Parathyroid adenoma (tissue), 2 donors: ENCODE measurements around the gene TOB1.

ENCODE experiments used
- H2AFZ ChIP-seq: fragments of 300-600 bp; sonication (generic); one replicate; pipeline ENCODE4 v1.7.0; 2017; ENCODE audit warnings: antibody characterized with exemption, mild to moderate bottlenecking
- H3K27ac ChIP-seq: fragments of 300-600 bp; sonication (generic); one replicate; pipeline ENCODE4 v1.7.0; 2017
- H3K27me3 ChIP-seq: fragments of 300-600 bp; sonication (generic); one replicate; pipeline ENCODE4 v1.7.0; 2017; ENCODE audit warnings: low read length; ENCODE audit not compliant: control insufficient read depth, insufficient read depth
- H3K36me3 ChIP-seq: fragments of 300-600 bp; sonication (generic); one replicate; pipeline ENCODE4 v1.7.0; 2017; ENCODE audit warnings: low read length; ENCODE audit not compliant: control insufficient read depth, insufficient read depth
- H3K4me1 ChIP-seq: fragments of 300-600 bp; sonication (generic); one replicate; pipeline ENCODE4 v1.7.0; 2017; ENCODE audit warnings: control low read depth
- H3K4me2 ChIP-seq: fragments of 300-600 bp; sonication (generic); one replicate; pipeline ENCODE4 v1.7.0; 2017; ENCODE audit warnings: low read length
- H3K4me3 ChIP-seq: fragments of 300-600 bp; sonication (generic); one replicate; pipeline ENCODE4 v1.7.0; 2017; ENCODE audit warnings: low read depth, low read length
- H3K79me2 ChIP-seq: fragments of 300-600 bp; sonication (generic); one replicate; pipeline ENCODE4 v1.7.0; 2017; ENCODE audit warnings: control low read depth
- H3K9ac ChIP-seq: fragments of 300-600 bp; sonication (generic); one replicate; pipeline ENCODE4 v1.7.0; 2017; ENCODE audit warnings: mild to moderate bottlenecking
- H3K9me3 ChIP-seq: fragments of 300-600 bp; sonication (generic); one replicate; pipeline ENCODE4 v1.7.0; 2017; ENCODE audit warnings: low read length; ENCODE audit not compliant: control insufficient read depth
- CTCF ChIP-seq: fragments of 300-600 bp; sonication (generic); IDR thresholded peaks from one replicate; pipeline ENCODE4 v1.7.0; 2017; ENCODE audit warnings: antibody characterized with exemption, mild to moderate bottlenecking
- donor health status: primary hyperparathyroidism.

TOB1 gene

GRCh38 chr17:50824429-50824828 is 41.7 kb downstream of the TOB1 start:
- TF ChIP-seq CTCF = no peak
- Histone ChIP-seq H3K27me3 (no peaks in the 10 kb centered on the region), H3K4me1 (no peaks in the 10 kb centered on the region), H3K9me3 (no peaks in the 10 kb centered on the region), H3K79me2 (no peaks in the 10 kb centered on the region), H3K9ac (no peak overlapping the region), H3K4me2 (no peak overlapping the region), H3K27ac (no peak overlapping the region), H3K36me3 (no peaks in the 10 kb centered on the region), H2AFZ (no peak overlapping the region), H3K4me3 (no peak overlapping the region)

GRCh38 chr17:50822550-50822949 is 43.6 kb downstream of the TOB1 start:
- Histone ChIP-seq H3K27me3 (no peaks in the 10 kb centered on the region), H3K9me3 (no peaks in the 10 kb centered on the region), H3K4me3 (no peak overlapping the region), H3K79me2 (no peaks in the 10 kb centered on the region), H3K36me3 (no peaks in the 10 kb centered on the region), H3K4me2 (no peak overlapping the region), H3K9ac (no peak overlapping the region), H3K4me1 (no peaks in the 10 kb centered on the region), H3K27ac (no peak overlapping the region), H2AFZ (no peak overlapping the region)
- TF ChIP-seq CTCF = no peak

GRCh38 chr17:50820651-50821050 is 45.5 kb downstream of the TOB1 start:
- no peaks in the 10 kb centered on the region for H3K36me3 ChIP-seq
- H3K9ac ChIP-seq = no peak overlapping the region
- no peak overlapping the region for H3K4me3 ChIP-seq
- no peak overlapping the region for H3K27ac ChIP-seq
- no peak for TF ChIP-seq CTCF
- no peak overlapping the region for H2AFZ ChIP-seq
- H3K27me3 ChIP-seq = no peaks in the 10 kb centered on the region
- H3K4me2 ChIP-seq = no peak overlapping the region
- no peaks in the 10 kb centered on the region for H3K79me2 ChIP-seq
- no peaks in the 10 kb centered on the region for H3K4me1 ChIP-seq
- no peaks in the 10 kb centered on the region for H3K9me3 ChIP-seq

- Histone ChIP-seq H2AFZ (no peak overlapping the region), H3K27me3 (no peaks in the 10 kb centered on the region), H3K4me1 (no peaks in the 10 kb centered on the region), H3K4me2 (no peak overlapping the region), H3K9me3 (no peaks in the 10 kb centered on the region), H3K9ac (no peak overlapping the region), H3K36me3 (no peaks in the 10 kb centered on the region), H3K27ac (no peak overlapping the region), H3K79me2 (no peaks in the 10 kb centered on the region), H3K4me3 (no peak overlapping the region)
- no peak for TF ChIP-seq CTCF
These were observed 47.1 kb downstream of the TOB1 start for GRCh38 chr17:50818921-50819657.

GRCh38 chr17:50818261-50818660 is 47.9 kb downstream of the TOB1 start:
- Histone ChIP-seq H3K9me3 (no peaks in the 10 kb centered on the region), H3K36me3 (no peaks in the 10 kb centered on the region), H3K4me3 (no peak overlapping the region), H3K4me2 (no peak overlapping the region), H3K27ac (no peak overlapping the region), H3K9ac (no peak overlapping the region), H3K27me3 (no peaks in the 10 kb centered on the region), H3K4me1 (no peaks in the 10 kb centered on the region), H2AFZ (no peak overlapping the region), H3K79me2 (no peaks in the 10 kb centered on the region)
- TF ChIP-seq CTCF = no peak
